ENCODE results near the gene BIRC7. TPM values are rescaled to one million over a fixed set of nuclear protein-coding genes. Genes with fewer than 3 reads are reported as not detected.
"Not testable (repeated sequence)": the region's sequence is repeated elsewhere in the genome, so short reads cannot be mapped to it uniquely, and the experiment has no call there.

Gene BIRC7
- total RNA-seq, 1 donor from 2014 or later: 0.27 TPM

- peaks cover 12% of the 10 kb centered on the region for H3K4me1 ChIP-seq
- H3K27me3 ChIP-seq (ENCODE audit: low read depth): peaks cover 98% of the 10 kb centered on the region
- intact Hi-C loops (cut with micrococcal nuclease): no loop called here
- H3K9me3 ChIP-seq (replicated peaks): no peaks in the 10 kb centered on the region
- H3K27ac ChIP-seq (replicated peaks): no peak overlapping the region
- TF ChIP-seq CTCF (IDR thresholded peaks at IDR 0.05; ENCODE audit: borderline replicate concordance): no peak
- no peak for DNase-seq
- no peak overlapping the region for H3K4me3 ChIP-seq
- no peaks in the 10 kb centered on the region for H3K36me3 ChIP-seq
These were observed 13.3 kb downstream of the BIRC7 start for GRCh38 chr20:63248835-63249591.

GRCh38 chr20:63249891-63250290 lies 14.2 kb downstream of the BIRC7 start:
- no peak for DNase-seq
- no peak for TF ChIP-seq CTCF (IDR thresholded peaks at IDR 0.05; ENCODE audit: borderline replicate concordance)
- Histone ChIP-seq H3K4me3 (no peak overlapping the region), H3K4me1 (peaks cover 20% of the 10 kb centered on the region), H3K9me3 (replicated peaks) (no peaks in the 10 kb centered on the region), H3K36me3 (no peaks in the 10 kb centered on the region), H3K27ac (replicated peaks) (no peak overlapping the region), H3K27me3 (ENCODE audit: low read depth) (peaks cover 98% of the 10 kb centered on the region)
- intact Hi-C loops (cut with micrococcal nuclease): no loop called here

- Histone ChIP-seq H3K4me1 (peaks cover 20% of the 10 kb centered on the region), H3K27me3 (ENCODE audit: low read depth) (peaks cover 98% of the 10 kb centered on the region)
- DNase-seq; intact Hi-C loops (cut with micrococcal nuclease); H3K4me3 ChIP-seq; H3K36me3 ChIP-seq; H3K27ac ChIP-seq (replicated peaks); H3K9me3 ChIP-seq (replicated peaks): not testable (repeated sequence)
These were observed 15.6 kb downstream of the BIRC7 start for GRCh38 chr20:63251350-63251749.

GRCh38 chr20:63252284-63252711 lies 16.6 kb downstream of the BIRC7 start:
- no peak for TF ChIP-seq CTCF (IDR thresholded peaks at IDR 0.05; ENCODE audit: borderline replicate concordance)
- no peaks in the 10 kb centered on the region for H3K36me3 ChIP-seq
- H3K4me3 ChIP-seq: no peak overlapping the region
- H3K27me3 ChIP-seq (ENCODE audit: low read depth): peaks cover 96% of the 10 kb centered on the region
- H3K4me1 ChIP-seq: peaks cover 20% of the 10 kb centered on the region
- DNase-seq: no peak
- intact Hi-C loops (cut with micrococcal nuclease): no loop called here
- no peak overlapping the region for H3K27ac ChIP-seq (replicated peaks)
- no peaks in the 10 kb centered on the region for H3K9me3 ChIP-seq (replicated peaks)

GRCh38 chr20:63253065-63253437 lies 17.3 kb downstream of the BIRC7 start:
- Histone ChIP-seq H3K27me3 (ENCODE audit: low read depth) (peaks cover 90% of the 10 kb centered on the region), H3K4me3 (peak overlapping the region; percentile 55), H3K27ac (replicated peaks) (no peak overlapping the region), H3K36me3 (no peaks in the 10 kb centered on the region), H3K4me1 (peaks cover 20% of the 10 kb centered on the region), H3K9me3 (replicated peaks) (no peaks in the 10 kb centered on the region)
- no peak for DNase-seq
- no peak for TF ChIP-seq CTCF (IDR thresholded peaks at IDR 0.05; ENCODE audit: borderline replicate concordance)
- intact Hi-C loops (cut with micrococcal nuclease): no loop called here

- Histone ChIP-seq H3K36me3 (no peaks in the 10 kb centered on the region), H3K4me3 (peak overlapping the region; percentile 55), H3K27me3 (ENCODE audit: low read depth) (peaks cover 90% of the 10 kb centered on the region), H3K9me3 (replicated peaks) (no peaks in the 10 kb centered on the region), H3K27ac (replicated peaks) (no peak overlapping the region), H3K4me1 (peaks cover 20% of the 10 kb centered on the region)
- DNase-seq: no peak
- intact Hi-C loops (cut with micrococcal nuclease): no loop called here
- no peak for TF ChIP-seq CTCF (IDR thresholded peaks at IDR 0.05; ENCODE audit: borderline replicate concordance)
These were observed 17.9 kb downstream of the BIRC7 start for GRCh38 chr20:63253438-63254231.

Measured in left ventricle myocardium inferior (tissue), 1 donor.